ENCODE measurements around the gene CH25H.
"Not testable (repeated sequence)": the region's sequence is repeated elsewhere in the genome, so short reads cannot be mapped to it uniquely, and the experiment has no call there.

The CH25H gene

GRCh38 chr10:89248990-89249389 is 41.9 kb upstream of the CH25H start:
- TF ChIP-seq SP1 (IDR thresholded peaks at IDR 0.05) (no peak), ZNF384 (IDR thresholded peaks at IDR 0.05) (no peak), FOXA1 (IDR thresholded peaks at IDR 0.05) (no peak), L3MBTL2 (conservative IDR thresholded peaks at IDR 0.05) (no peak), ELF4 (IDR thresholded peaks at IDR 0.05) (no peak), SUZ12 (IDR thresholded peaks at IDR 0.05) (no peak), TARDBP (IDR thresholded peaks at IDR 0.05) (no peak), LEF1 (IDR thresholded peaks at IDR 0.05; ENCODE audit: borderline replicate concordance) (no peak), ARNT (IDR thresholded peaks at IDR 0.05) (no peak)
- no peak for DNase-seq (ENCODE audit: extremely low spot score)
- CTCF ChIA-PET = no interaction called here
- POLR2A ChIA-PET = no interaction called here

DNA sequence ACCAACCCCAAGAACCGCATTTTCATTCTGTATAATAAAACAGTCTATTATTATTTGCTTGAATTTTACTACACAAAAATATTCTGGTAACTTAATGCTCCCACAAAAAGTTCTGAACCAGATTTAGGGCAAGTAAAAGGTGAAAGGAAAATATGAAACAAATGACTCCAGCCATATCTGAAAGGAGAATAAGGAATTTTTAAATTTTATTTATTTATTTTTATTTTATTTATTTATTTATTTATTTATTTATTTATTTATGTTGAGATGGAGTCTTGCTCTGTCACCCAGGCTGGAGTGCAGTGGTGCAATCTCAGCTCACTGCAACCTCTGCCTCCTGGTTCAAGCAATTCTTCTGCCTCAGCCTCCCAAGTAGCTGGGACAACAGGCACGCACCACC is 40.5 kb upstream of the CH25H start:
- POLR2A ChIA-PET; DNase-seq (ENCODE audit: extremely low spot score); CTCF ChIA-PET: not testable (repeated sequence)

GRCh38 chr10:89245802-89246201 is 38.7 kb upstream of the CH25H start:
- DNase-seq (ENCODE audit: extremely low spot score) = no peak
- TF ChIP-seq ELF4 (IDR thresholded peaks at IDR 0.05) = no peak
- no peak for TF ChIP-seq TARDBP (IDR thresholded peaks at IDR 0.05)
- no peak for TF ChIP-seq NFRKB (IDR thresholded peaks at IDR 0.05)
- no peak for TF ChIP-seq HDGF (IDR thresholded peaks at IDR 0.05; ENCODE audit: borderline replicate concordance)
- no peak for TF ChIP-seq CTBP1 (IDR thresholded peaks at IDR 0.05; ENCODE audit: borderline replicate concordance)
- no peak for TF ChIP-seq SP1 (IDR thresholded peaks at IDR 0.05)
- TF ChIP-seq SUZ12 (IDR thresholded peaks at IDR 0.05) = no peak
- TF ChIP-seq FOXK2 (IDR thresholded peaks at IDR 0.05) = no peak
- TF ChIP-seq FOXA1 (IDR thresholded peaks at IDR 0.05) = no peak
- no peak for TF ChIP-seq ARNT (IDR thresholded peaks at IDR 0.05)
- no peak for TF ChIP-seq FOXM1 (IDR thresholded peaks at IDR 0.05; ENCODE audit: borderline replicate concordance)
- no peak for TF ChIP-seq ZNF384 (IDR thresholded peaks at IDR 0.05)
- TF ChIP-seq, protein P1, sequence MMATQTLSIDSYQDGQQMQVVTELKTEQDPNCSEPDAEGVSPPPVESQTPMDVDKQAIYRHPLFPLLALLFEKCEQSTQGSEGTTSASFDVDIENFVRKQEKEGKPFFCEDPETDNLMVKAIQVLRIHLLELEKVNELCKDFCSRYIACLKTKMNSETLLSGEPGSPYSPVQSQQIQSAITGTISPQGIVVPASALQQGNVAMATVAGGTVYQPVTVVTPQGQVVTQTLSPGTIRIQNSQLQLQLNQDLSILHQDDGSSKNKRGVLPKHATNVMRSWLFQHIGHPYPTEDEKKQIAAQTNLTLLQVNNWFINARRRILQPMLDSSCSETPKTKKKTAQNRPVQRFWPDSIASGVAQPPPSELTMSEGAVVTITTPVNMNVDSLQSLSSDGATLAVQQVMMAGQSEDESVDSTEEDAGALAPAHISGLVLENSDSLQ (IDR thresholded peaks at IDR 0.05) = no peak
- no peak for TF ChIP-seq BHLHE40 (IDR thresholded peaks at IDR 0.05; ENCODE audit: borderline replicate concordance)
- no peak for TF ChIP-seq L3MBTL2 (conservative IDR thresholded peaks at IDR 0.05)
- CTCF ChIA-PET = no interaction called here
- POLR2A ChIA-PET = no interaction called here

DNA sequence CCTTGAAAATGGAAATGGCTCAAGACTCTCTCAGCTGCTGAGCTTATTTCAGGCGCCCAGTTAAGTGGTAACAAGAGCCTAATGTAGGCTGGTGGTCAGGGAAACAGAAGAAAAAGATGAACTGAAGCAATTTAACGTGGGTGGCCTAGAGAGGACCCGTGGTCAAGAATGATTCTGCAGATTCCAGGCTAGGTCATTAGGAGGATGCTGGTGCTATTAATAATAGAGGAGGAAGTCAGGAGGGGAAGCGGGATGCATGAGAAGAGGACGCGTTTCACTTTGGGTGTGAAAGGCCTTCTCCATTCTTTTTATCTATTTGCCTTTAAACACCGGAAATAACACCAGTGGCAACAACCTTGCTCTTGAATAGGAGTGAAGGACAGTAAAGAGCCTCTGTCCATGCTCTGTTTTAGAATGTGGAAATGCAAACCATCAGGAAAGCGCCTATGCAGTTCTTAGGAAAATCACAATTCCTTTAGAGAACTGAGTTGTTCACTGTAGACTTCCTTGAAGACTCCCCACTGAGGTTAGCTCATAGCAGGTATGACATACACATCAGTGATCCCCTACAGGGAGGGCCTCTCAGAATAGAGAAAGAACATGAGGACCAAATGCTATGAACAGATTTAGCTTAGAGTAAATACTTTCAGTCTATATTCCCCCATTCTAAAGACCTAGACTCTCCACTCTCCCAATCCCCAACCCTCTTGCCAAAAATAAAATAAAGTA is 35.9 kb upstream of the CH25H start:
- TF ChIP-seq FOXK2 (IDR thresholded peaks at IDR 0.05) = no peak
- no peak for TF ChIP-seq NFRKB (IDR thresholded peaks at IDR 0.05)
- TF ChIP-seq FOXA1 (IDR thresholded peaks at IDR 0.05) = no peak
- no peak for TF ChIP-seq SP1 (IDR thresholded peaks at IDR 0.05)
- no peak for TF ChIP-seq CTBP1 (IDR thresholded peaks at IDR 0.05; ENCODE audit: borderline replicate concordance)
- TF ChIP-seq ARNT (IDR thresholded peaks at IDR 0.05) = no peak
- TF ChIP-seq FOXM1 (IDR thresholded peaks at IDR 0.05; ENCODE audit: borderline replicate concordance) = no peak
- no peak for TF ChIP-seq ZNF384 (IDR thresholded peaks at IDR 0.05)
- TF ChIP-seq, protein P1 (IDR thresholded peaks at IDR 0.05) = no peak
- no peak for TF ChIP-seq HDGF (IDR thresholded peaks at IDR 0.05; ENCODE audit: borderline replicate concordance)

DNA sequence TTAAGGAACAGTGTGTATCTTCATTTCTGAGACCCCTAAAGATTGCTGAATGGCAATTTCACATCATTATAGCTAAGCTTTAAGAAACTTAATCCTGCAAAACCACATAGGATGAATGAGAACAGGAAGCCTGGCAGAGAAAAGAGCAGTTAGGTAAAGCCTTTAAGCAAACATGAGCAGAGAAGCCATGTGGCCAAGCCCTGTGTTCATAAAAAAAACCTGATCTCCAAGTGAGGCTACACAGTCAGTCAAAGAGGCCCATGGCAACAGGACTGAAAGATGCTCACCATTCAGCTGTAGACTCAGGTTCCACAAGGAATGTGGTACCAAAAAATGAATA is 35.2 kb upstream of the CH25H start:
- CTCF ChIA-PET = no interaction called here
- TF ChIP-seq FOXA1 (IDR thresholded peaks at IDR 0.05) = no peak
- no peak for TF ChIP-seq LEF1 (IDR thresholded peaks at IDR 0.05; ENCODE audit: borderline replicate concordance)
- no peak for TF ChIP-seq NFRKB (IDR thresholded peaks at IDR 0.05)
- TF ChIP-seq, protein P1 (IDR thresholded peaks at IDR 0.05) = no peak
- TF ChIP-seq CTBP1 (IDR thresholded peaks at IDR 0.05; ENCODE audit: borderline replicate concordance) = no peak
- no peak for TF ChIP-seq ZNF384 (IDR thresholded peaks at IDR 0.05)
- TF ChIP-seq TARDBP (IDR thresholded peaks at IDR 0.05) = no peak
- TF ChIP-seq ELF4 (IDR thresholded peaks at IDR 0.05) = no peak
- TF ChIP-seq BHLHE40 (IDR thresholded peaks at IDR 0.05; ENCODE audit: borderline replicate concordance) = no peak
- no peak for TF ChIP-seq SP1 (IDR thresholded peaks at IDR 0.05)
- POLR2A ChIA-PET = no interaction called here
- no peak for DNase-seq (ENCODE audit: extremely low spot score)

More for the DNA sequence above, 35.9 kb upstream of the CH25H start:
- no peak for DNase-seq (ENCODE audit: extremely low spot score)
- POLR2A ChIA-PET = no interaction called here
- CTCF ChIA-PET = no interaction called here

GRCh38 chr10:89241486-89242344 is 34.6 kb upstream of the CH25H start:
- no peak for DNase-seq (ENCODE audit: extremely low spot score)
- ChIA-PET CTCF (no interaction called here), POLR2A (no interaction called here)
- TF ChIP-seq FOXA1 (IDR thresholded peaks at IDR 0.05) (no peak), BHLHE40 (IDR thresholded peaks at IDR 0.05; ENCODE audit: borderline replicate concordance) (no peak), ARNT (IDR thresholded peaks at IDR 0.05) (no peak), FOXM1 (IDR thresholded peaks at IDR 0.05; ENCODE audit: borderline replicate concordance) (no peak), SUZ12 (IDR thresholded peaks at IDR 0.05) (no peak), ZNF384 (IDR thresholded peaks at IDR 0.05) (no peak)
